B cell (primary cell): Measurements from ENCODE around the gene CALD1. TPM values are rescaled to one million over a fixed set of nuclear protein-coding genes. Genes with fewer than 3 reads are reported as not detected.

Experiments used
- ATAC-seq: fragments of 200-7000 bp; cut with Tn5 transposase; one replicate; pipeline ENCODE4 v1.10.0; 2021; ENCODE audit warnings: low read depth, mild to moderate bottlenecking, moderate number of reproducible peaks, moderate library complexity
- CTCF ChIA-PET: fragments of 350-600 bp; sonication (Branson Sonifier 250); formaldehyde crosslinking; loops from one replicate; lab custom pipeline; 2021; ENCODE audit warnings: antibody characterized with exemption, inconsistent platforms; lab: Charles Lee
- POLR2A ChIA-PET: fragments of 350-600 bp; sonication (Branson Sonifier 250); formaldehyde crosslinking; loops from one replicate; lab custom pipeline; 2021; ENCODE audit warnings: antibody characterized with exemption; lab: Charles Lee
- DNase-seq: peaks from one replicate; pipeline ENCODE4 v3.0.0; 2013
- H2AFZ ChIP-seq: 2 replicates; pipeline ENCODE4 v1.6.1; 2012; ENCODE audit warnings: mild to moderate bottlenecking, low read depth, low read length; ENCODE audit not compliant: insufficient read depth, poor library complexity, severe bottlenecking
- H3K27ac ChIP-seq, 2 donors: 1 replicate in 1 of 2; 2 replicates in 1 of 2; pipeline ENCODE4 v1.5.1; 2012 to 2013; ENCODE audit warnings: low read length in 2 of 2, mild to moderate bottlenecking in 2 of 2, moderate library complexity in 1 of 2
- H3K27me3 ChIP-seq, 4 experiments: fragments of 200-600 bp in 1 of 4; sonication (generic) in 1 of 4; replicated peaks in 1 of 4; 1 replicate in 2 of 4; 2 replicates in 2 of 4; pipeline versions ENCODE4 v1.6.1 to v1.7.0; 2013 to 2016; ENCODE audit warnings: low read length in 3 of 4, mild to moderate bottlenecking in 2 of 4, mixed read lengths in 1 of 4, moderate library complexity in 1 of 4; ENCODE audit not compliant: insufficient read depth in 4 of 4, control insufficient read depth in 3 of 4; ENCODE audit errors: control extremely low read depth in 1 of 4
- H3K36me3 ChIP-seq, 2 experiments: replicated peaks in 1 of 2; 1 replicate in 1 of 2; 2 replicates in 1 of 2; pipeline versions ENCODE4 v1.6.1 to v1.7.1; 2013; ENCODE audit warnings: low read length in 1 of 2; ENCODE audit not compliant: insufficient read depth in 2 of 2, control insufficient read depth in 1 of 2; ENCODE audit errors: control extremely low read depth in 1 of 2, extremely low read depth in 1 of 2
- H3K4me1 ChIP-seq, 2 donors: fragments of 200-600 bp in 1 of 2; sonication (generic) in 1 of 2; 1 replicate in 1 of 2; 2 replicates in 1 of 2; pipeline versions ENCODE4 v1.5.1 to v1.6.1; 2013 to 2017; ENCODE audit warnings: low read length in 2 of 2; ENCODE audit not compliant: control insufficient read depth in 2 of 2, insufficient read depth in 2 of 2
- H3K4me2 ChIP-seq: replicated peaks from 2 replicates; pipeline ENCODE3; 2012; ENCODE audit warnings: mild to moderate bottlenecking, low read depth, low read length; ENCODE audit not compliant: poor library complexity, severe bottlenecking
- H3K4me3 ChIP-seq, 5 experiments: fragments of 200-600 bp in 1 of 5; sonication (generic) in 1 of 5; 1 replicate in 3 of 5; 2 replicates in 2 of 5; pipeline versions ENCODE4 v1.5.1 to v1.7.0; 2011 to 2016; ENCODE audit warnings: low read length in 4 of 5, mild to moderate bottlenecking in 4 of 5, low read depth in 2 of 5, control low read depth in 1 of 5, moderate library complexity in 1 of 5; ENCODE audit not compliant: insufficient read depth in 1 of 5; ENCODE audit errors: control extremely low read depth in 1 of 5, extremely low read depth in 1 of 5
- H3K79me2 ChIP-seq: fragments of 200-600 bp; sonication (generic); one replicate; pipeline ENCODE4 v1.6.0; 2016; ENCODE audit warnings: low read length; ENCODE audit not compliant: control insufficient read depth, insufficient read depth
- H3K9ac ChIP-seq: fragments of 200-600 bp; sonication (generic); 2 replicates; pipeline ENCODE4 v1.6.1; 2017; ENCODE audit warnings: mild to moderate bottlenecking, low read length, moderate library complexity
- H3K9me3 ChIP-seq, 3 donors: one replicate each; pipeline versions ENCODE4 v1.6.1 to v1.7.1; 2013; ENCODE audit warnings: low read length in 2 of 3; ENCODE audit not compliant: control insufficient read depth in 2 of 3, insufficient read depth in 1 of 3; ENCODE audit errors: control extremely low read depth in 1 of 3
- H4K20me1 ChIP-seq: 2 replicates; pipeline ENCODE4 v1.6.0; 2012; ENCODE audit warnings: mild to moderate bottlenecking, low read length; ENCODE audit not compliant: insufficient read depth, control insufficient read depth, poor library complexity, severe bottlenecking
- H3K27ac Mint-ChIP-seq: one replicate; pipeline ENCODE4 v1.8.0; 2021; ENCODE audit warnings: mixed read lengths
- H3K27me3 Mint-ChIP-seq: one replicate; pipeline ENCODE4 v1.8.0; 2021; ENCODE audit warnings: mixed read lengths
- H3K4me1 Mint-ChIP-seq: one replicate; pipeline ENCODE4 v1.8.0; 2021; ENCODE audit warnings: mixed read lengths
- H3K4me3 Mint-ChIP-seq: one replicate; pipeline ENCODE4 v1.8.0; 2021; ENCODE audit warnings: mixed read lengths
- H3K9me3 Mint-ChIP-seq: one replicate; pipeline ENCODE4 v1.8.0; 2022; ENCODE audit warnings: mixed read lengths; ENCODE audit not compliant: insufficient read depth
- CTCF ChIP-seq: fragments of 200-600 bp; IDR thresholded peaks from one replicate; pipeline ENCODE4 v1.8.0; 2022; ENCODE audit warnings: antibody characterized with exemption, mild to moderate bottlenecking
- EZH2 ChIP-seq: IDR thresholded peaks from 2 replicates; pipeline ENCODE4 v1.6.1; 2012; ENCODE audit warnings: borderline replicate concordance, low read depth, mild to moderate bottlenecking, moderate library complexity, low read length; ENCODE audit not compliant: insufficient read depth, poor library complexity, severe bottlenecking
- WGBS: methylation state at CpG from one replicate; pipeline ENCODE4 v1.1.5; 2013; ENCODE audit warnings: missing lambda C conversion rate; ENCODE audit not compliant: insufficient coverage; 5-methylcytosine and 5-hydroxymethylcytosine counted together
- intact Hi-C: fragments of 100-400 bp; cut with micrococcal nuclease; formaldehyde crosslinking; loops from one replicate; pipeline ENCODE4 v1.10.0; 2022
- polyA plus RNA-seq: library from polyadenylated mRNA; depleted of rRNA; stranded (reverse); fragments of >200 nt; gene quantifications from 2 replicates; pipeline ENCODE4 v1.2.3, GENCODE V29; 2012
- total RNA-seq, 2 donors: library from RNA; stranded (reverse); fragments of 120-200 nt in 1 of 2; gene quantifications; 1 replicate in 1 of 2; 2 replicates in 1 of 2; pipeline versions ENCODE4 v1.2.3 to v1.2.4, GENCODE V29; 2013 to 2022

Gene CALD1
- total and polyA plus RNA-seq, 2 donors (not counting 1 experiment from before 2014, with no cell fraction given), result 0.18 to 0.69 TPM

- WGBS, result no CpG with 5 or more reads among the region's 1 CpG
- Mint-ChIP-seq H3K27ac (no peak overlapping the region), H3K4me3 (no peak overlapping the region), H3K9me3 (no peaks in the 10 kb centered on the region), H3K4me1 (no peaks in the 10 kb centered on the region), H3K27me3 (no peaks in the 10 kb centered on the region)
- no peaks in the 10 kb centered on the region for H3K36me3 ChIP-seq
- ChIA-PET POLR2A (no interaction called here), CTCF (no interaction called here)
- H3K4me3 ChIP-seq, result no peak overlapping the region
- no peaks in the 10 kb centered on the region for H3K4me1 ChIP-seq
- intact Hi-C loops, result no loop called here
- H3K27me3 ChIP-seq, result no peaks in the 10 kb centered on the region
- no peak overlapping the region for H3K27ac ChIP-seq
- no peak overlapping the region for H2AFZ ChIP-seq
- no peak overlapping the region for H3K9ac ChIP-seq
- no peaks in the 10 kb centered on the region for H3K9me3 ChIP-seq
- DNase-seq, result no peak
- H4K20me1 ChIP-seq, result no peaks in the 10 kb centered on the region
- no peak for ATAC-seq
- no peaks in the 10 kb centered on the region for H3K79me2 ChIP-seq
- H3K4me2 ChIP-seq, result no peak overlapping the region
- no peak for TF ChIP-seq EZH2
- TF ChIP-seq CTCF, result no peak
Measured at GRCh38 chr7:134926396-134926795, 147.0 kb downstream of the CALD1 start.

DNA sequence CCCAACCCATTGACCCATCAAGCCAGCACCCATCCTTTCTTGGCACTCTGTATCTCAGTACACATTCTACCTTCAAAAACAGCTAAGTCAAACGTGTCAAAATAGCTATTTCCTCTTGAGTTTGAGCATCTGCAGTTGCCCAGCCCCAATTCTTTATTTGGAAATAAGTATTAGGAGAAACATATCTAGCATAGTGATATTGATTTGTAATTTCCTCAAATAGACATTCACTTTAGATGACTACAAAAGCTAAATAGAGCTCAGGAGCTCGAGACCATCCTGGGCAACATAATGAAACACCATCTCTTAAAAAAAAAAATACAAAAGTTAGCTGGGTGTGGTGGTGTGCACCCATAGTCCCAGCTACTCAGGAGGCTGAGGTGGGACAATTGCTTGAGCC lies 147.6 kb downstream of the CALD1 start:
- Histone ChIP-seq H4K20me1 (no peaks in the 10 kb centered on the region), H3K79me2 (no peaks in the 10 kb centered on the region), H3K4me2 (no peak overlapping the region), H2AFZ (no peak overlapping the region), H3K9me3 (no peaks in the 10 kb centered on the region), H3K36me3 (no peaks in the 10 kb centered on the region), H3K4me3 (no peak overlapping the region), H3K27me3 (no peaks in the 10 kb centered on the region), H3K9ac (no peak overlapping the region), H3K27ac (no peak overlapping the region), H3K4me1 (no peaks in the 10 kb centered on the region)
- CTCF ChIA-PET, result no interaction called here
- Mint-ChIP-seq H3K4me3 (no peak overlapping the region), H3K4me1 (peaks cover 4% of the 10 kb centered on the region), H3K9me3 (no peaks in the 10 kb centered on the region), H3K27ac (no peak overlapping the region), H3K27me3 (no peaks in the 10 kb centered on the region)
- DNase-seq (no peak), ATAC-seq (no peak)
- WGBS, result no CpG with 5 or more reads among the region's 2 CpGs
- TF ChIP-seq CTCF (no peak), EZH2 (no peak)
- POLR2A ChIA-PET, result no interaction called here
- intact Hi-C loops, result no loop called here
